ENCODE results near the gene SLC15A3. TPM values are rescaled to one million over a fixed set of nuclear protein-coding genes. Genes with fewer than 3 reads are reported as not detected.

SLC15A3 gene
- total RNA-seq, 1 experiment from 2014 or later = 0.43 TPM

GRCh38 chr11:60913793-60914632 lies 38.0 kb downstream of the SLC15A3 start, which contains the start of gene TMEM109:
TSS of gene TMEM109 (plus strand) at chr11:60914158. CDS start at chr11:60919694, 5,536 bp downstream.
- no peaks in the 10 kb centered on the region for H3K9me3 ChIP-seq
- ChIA-PET CTCF (interaction anchor here (0.6 to 1.5 kb wide), 8 partner anchors 9 to 380 kb away, joined by 3 to 10 read pairs (median 4); no protein-coding TSS in a partner anchor), POLR2A (interaction anchor here (0.6 to 1.3 kb wide), 7 partner anchors 9 to 254 kb away, joined by 3 to 12 read pairs (median 3); partner anchors contain the start of genes TMEM132A and VPS37C)
- peaks cover 26% of the 10 kb centered on the region for H3K4me1 ChIP-seq
- BruUV-seq (replicated peaks) = no TSS peak
- Mint-ChIP-seq H3K27me3 (ENCODE audit: insufficient read depth, unreplicated experiment) (peaks cover 3% of the 10 kb centered on the region), H3K36me3 (ENCODE audit: insufficient read depth, unreplicated experiment) (peaks cover 7% of the 10 kb centered on the region), H3K4me1 (ENCODE audit: low read depth, unreplicated experiment) (peaks cover 7% of the 10 kb centered on the region), H3K9me3 (ENCODE audit: unreplicated experiment) (no peaks in the 10 kb centered on the region), H3K27ac (ENCODE audit: unreplicated experiment) (peak within 1 kb of the TSS; percentile 91), H3K4me3 (ENCODE audit: unreplicated experiment) (peak within 1 kb of the TSS; percentile 92)
- intact Hi-C loops (cut with micrococcal nuclease; ENCODE audit: unreplicated experiment) = loop anchor here (1.0 kb wide), 1 partner anchor 10 kb away; the partner anchor contains the start of gene TMEM132A
- TF ChIP-seq CTCF (IDR thresholded peaks at IDR 0.05; ENCODE audit: insufficient read depth in 1 of 2, low read depth in 1 of 2, low read length in 1 of 2, severe bottlenecking in 1 of 2, unreplicated experiment in 1 of 2) = no peak
- H3K4me3 ChIP-seq (ENCODE audit: low read depth, low read length) = peak within 1 kb of the TSS; percentile 77
- H3K27me3 ChIP-seq (replicated peaks; ENCODE audit: control insufficient read depth, insufficient read depth, low read length) = no peaks in the 10 kb centered on the region
- peak; percentile 89 to 92 for DNase-seq
- H3K36me3 ChIP-seq (ENCODE audit: control insufficient read depth, insufficient read depth, low read length) = no peaks in the 10 kb centered on the region

GRCh38 chr11:60912851-60913528 lies 39.0 kb downstream of the SLC15A3 start:
- Histone ChIP-seq H3K4me1 (peaks cover 16% of the 10 kb centered on the region), H3K4me3 (ENCODE audit: low read depth, low read length) (no peak overlapping the region; the same call in 1 of the 2 replicates), H3K36me3 (ENCODE audit: control insufficient read depth, insufficient read depth, low read length) (no peaks in the 10 kb centered on the region), H3K27me3 (replicated peaks; ENCODE audit: control insufficient read depth, insufficient read depth, low read length) (no peaks in the 10 kb centered on the region), H3K9me3 (no peaks in the 10 kb centered on the region)
- BruUV-seq (replicated peaks) = no TSS peak
- Mint-ChIP-seq H3K27me3 (ENCODE audit: insufficient read depth, unreplicated experiment) (peaks cover 3% of the 10 kb centered on the region), H3K9me3 (ENCODE audit: unreplicated experiment) (no peaks in the 10 kb centered on the region), H3K4me1 (ENCODE audit: low read depth, unreplicated experiment) (peaks cover 7% of the 10 kb centered on the region), H3K27ac (ENCODE audit: unreplicated experiment) (peak overlapping the region; percentile 91), H3K36me3 (ENCODE audit: insufficient read depth, unreplicated experiment) (peaks cover 7% of the 10 kb centered on the region), H3K4me3 (ENCODE audit: unreplicated experiment) (peak overlapping the region; percentile 92)
- DNase-seq = peak in 1 of 2 experiments; percentile 30
- no peak for TF ChIP-seq CTCF (IDR thresholded peaks at IDR 0.05; ENCODE audit: insufficient read depth in 1 of 2, low read depth in 1 of 2, low read length in 1 of 2, severe bottlenecking in 1 of 2, unreplicated experiment in 1 of 2)
- ChIA-PET CTCF (interaction anchor here (0.7 to 1.5 kb wide), 5 partner anchors 7 to 213 kb away, joined by 3 to 10 read pairs (median 5); no protein-coding TSS in a partner anchor), POLR2A (interaction anchor here (0.8 to 1.3 kb wide), 5 partner anchors 8 to 255 kb away, joined by 3 to 12 read pairs (median 3); partner anchors contain the start of genes TMEM132A and VPS37C)
- intact Hi-C loops (cut with micrococcal nuclease; ENCODE audit: unreplicated experiment) = no loop called here

Data from Caco-2 (cell line).